ENCODE results near the gene OBSCN.
"Not testable (repeated sequence)": the region's sequence is repeated elsewhere in the genome, so short reads cannot be mapped to it uniquely, and the experiment has no call there.

OBSCN gene

DNA sequence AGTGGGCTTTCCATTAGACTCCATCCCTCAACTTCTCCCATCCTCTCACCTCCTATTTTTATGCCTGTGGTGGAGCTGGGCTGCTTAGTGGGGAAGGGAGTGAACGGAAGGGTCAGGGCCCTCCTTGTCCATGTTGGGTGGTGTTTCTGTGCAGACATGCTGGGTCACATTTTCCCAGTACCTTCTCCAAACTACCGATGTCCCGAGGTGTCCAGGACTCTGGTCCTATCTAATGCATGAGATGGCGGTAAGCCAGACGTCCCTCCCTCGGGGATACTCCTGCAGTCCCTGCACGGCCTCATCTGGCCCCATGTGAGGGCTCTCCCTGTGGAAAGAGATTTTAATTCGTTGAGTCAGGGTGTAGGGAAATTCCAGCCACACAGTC lies 61.0 kb downstream of the OBSCN start:
- no peaks in the 10 kb centered on the region for H3F3A ChIP-seq (ENCODE audit: low read depth)
- no peaks in the 10 kb centered on the region for H3K9me3 ChIP-seq (ENCODE audit: insufficient read depth, low read depth, low read length)
- no peaks in the 10 kb centered on the region for H3K27me3 ChIP-seq (ENCODE audit: insufficient read depth, low read length, poor library complexity, severe bottlenecking)
- H3K4me2 ChIP-seq (ENCODE audit: low read depth, low read length, poor library complexity, severe bottlenecking), result no peak overlapping the region
- no peak overlapping the region for H3K9ac ChIP-seq (ENCODE audit: low read depth, low read length, poor library complexity, severe bottlenecking)
- H2AFZ ChIP-seq (ENCODE audit: low read length), result no peak overlapping the region
- no peaks in the 10 kb centered on the region for H4K20me1 ChIP-seq (ENCODE audit: insufficient read depth, low read length, poor library complexity, severe bottlenecking)
- no peaks in the 10 kb centered on the region for H3K79me2 ChIP-seq (ENCODE audit: insufficient read depth, low read length)
- H3K4me1 ChIP-seq (ENCODE audit: insufficient read depth, low read length, poor library complexity, severe bottlenecking), result no peaks in the 10 kb centered on the region
- TF ChIP-seq, protein P1, sequence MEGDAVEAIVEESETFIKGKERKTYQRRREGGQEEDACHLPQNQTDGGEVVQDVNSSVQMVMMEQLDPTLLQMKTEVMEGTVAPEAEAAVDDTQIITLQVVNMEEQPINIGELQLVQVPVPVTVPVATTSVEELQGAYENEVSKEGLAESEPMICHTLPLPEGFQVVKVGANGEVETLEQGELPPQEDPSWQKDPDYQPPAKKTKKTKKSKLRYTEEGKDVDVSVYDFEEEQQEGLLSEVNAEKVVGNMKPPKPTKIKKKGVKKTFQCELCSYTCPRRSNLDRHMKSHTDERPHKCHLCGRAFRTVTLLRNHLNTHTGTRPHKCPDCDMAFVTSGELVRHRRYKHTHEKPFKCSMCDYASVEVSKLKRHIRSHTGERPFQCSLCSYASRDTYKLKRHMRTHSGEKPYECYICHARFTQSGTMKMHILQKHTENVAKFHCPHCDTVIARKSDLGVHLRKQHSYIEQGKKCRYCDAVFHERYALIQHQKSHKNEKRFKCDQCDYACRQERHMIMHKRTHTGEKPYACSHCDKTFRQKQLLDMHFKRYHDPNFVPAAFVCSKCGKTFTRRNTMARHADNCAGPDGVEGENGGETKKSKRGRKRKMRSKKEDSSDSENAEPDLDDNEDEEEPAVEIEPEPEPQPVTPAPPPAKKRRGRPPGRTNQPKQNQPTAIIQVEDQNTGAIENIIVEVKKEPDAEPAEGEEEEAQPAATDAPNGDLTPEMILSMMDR (conservative IDR thresholded peaks at IDR 0.05; ENCODE audit: low read length), result no peak
- TF ChIP-seq EZH2phosphoT487 (IDR thresholded peaks at IDR 0.05; ENCODE audit: borderline replicate concordance), result no peak
- H3K9me2 ChIP-seq (replicated peaks; ENCODE audit: low read depth, low read length), result no peaks in the 10 kb centered on the region
- no peaks in the 10 kb centered on the region for H3K36me3 ChIP-seq (ENCODE audit: insufficient read depth, low read length)
- H3K4me3 ChIP-seq (ENCODE audit: low read length, poor library complexity, severe bottlenecking), result no peak overlapping the region

DNA sequence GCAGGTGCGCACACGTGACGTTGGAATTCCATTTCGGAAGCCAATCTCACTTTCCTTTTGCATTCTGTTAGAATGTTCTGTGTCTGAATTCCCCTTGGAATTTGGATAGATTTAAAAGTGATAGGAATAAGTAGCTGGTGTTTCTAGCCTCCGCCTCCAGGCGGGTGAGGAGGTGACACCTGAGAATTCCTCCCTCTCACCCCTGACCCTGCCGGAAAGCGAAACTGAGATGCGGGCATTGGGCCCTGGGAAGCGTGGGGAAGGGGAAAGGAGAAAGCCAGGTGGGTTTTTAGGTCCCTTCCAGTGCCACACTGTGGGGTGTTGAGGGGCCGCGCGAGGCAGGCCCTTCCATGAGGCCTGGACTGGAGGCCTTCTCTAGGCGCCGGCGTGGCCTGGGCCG lies 61.6 kb downstream of the OBSCN start:
- H3F3A ChIP-seq (ENCODE audit: low read depth); H2AFZ ChIP-seq (ENCODE audit: low read length); H4K20me1 ChIP-seq (ENCODE audit: insufficient read depth, low read length, poor library complexity, severe bottlenecking); H3K9me2 ChIP-seq (replicated peaks; ENCODE audit: low read depth, low read length); H3K4me1 ChIP-seq (ENCODE audit: insufficient read depth, low read length, poor library complexity, severe bottlenecking); H3K27me3 ChIP-seq (ENCODE audit: insufficient read depth, low read length, poor library complexity, severe bottlenecking); H3K9ac ChIP-seq (ENCODE audit: low read depth, low read length, poor library complexity, severe bottlenecking); H3K4me3 ChIP-seq (ENCODE audit: low read length, poor library complexity, severe bottlenecking); H3K4me2 ChIP-seq (ENCODE audit: low read depth, low read length, poor library complexity, severe bottlenecking); H3K79me2 ChIP-seq (ENCODE audit: insufficient read depth, low read length); H3K9me3 ChIP-seq (ENCODE audit: insufficient read depth, low read depth, low read length); H3K36me3 ChIP-seq (ENCODE audit: insufficient read depth, low read length): not testable (repeated sequence)

DNA sequence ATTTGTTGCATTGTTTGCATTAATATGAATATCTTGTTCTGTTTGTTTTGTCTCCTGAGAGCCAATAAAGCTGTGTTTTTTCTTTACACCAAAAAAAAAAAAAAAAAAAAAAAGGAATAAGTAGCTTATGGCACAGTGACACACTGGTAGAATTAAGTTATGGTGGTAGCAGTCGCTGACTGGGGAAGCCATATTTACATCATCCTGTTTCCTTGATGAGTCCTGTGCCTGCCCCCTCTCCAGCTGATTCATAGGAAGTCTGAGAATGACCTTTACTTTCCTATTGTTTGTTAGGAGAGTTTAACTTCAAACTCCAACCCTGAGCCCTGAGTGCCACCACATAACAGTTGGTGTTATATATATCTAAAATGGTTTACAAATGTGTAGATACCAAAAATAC lies 62.2 kb downstream of the OBSCN start:
- H3K4me3 ChIP-seq (ENCODE audit: low read length, poor library complexity, severe bottlenecking), result no peak overlapping the region
- no peaks in the 10 kb centered on the region for H4K20me1 ChIP-seq (ENCODE audit: insufficient read depth, low read length, poor library complexity, severe bottlenecking)
- no peaks in the 10 kb centered on the region for H3K4me1 ChIP-seq (ENCODE audit: insufficient read depth, low read length, poor library complexity, severe bottlenecking)
- no peaks in the 10 kb centered on the region for H3K9me2 ChIP-seq (replicated peaks; ENCODE audit: low read depth, low read length)
- no peaks in the 10 kb centered on the region for H3K27me3 ChIP-seq (ENCODE audit: insufficient read depth, low read length, poor library complexity, severe bottlenecking)
- H2AFZ ChIP-seq (ENCODE audit: low read length), result no peak overlapping the region
- TF ChIP-seq EZH2phosphoT487 (IDR thresholded peaks at IDR 0.05; ENCODE audit: borderline replicate concordance), result no peak
- TF ChIP-seq, protein P1 (conservative IDR thresholded peaks at IDR 0.05; ENCODE audit: low read length), result no peak
- no peak overlapping the region for H3K9ac ChIP-seq (ENCODE audit: low read depth, low read length, poor library complexity, severe bottlenecking)
- no peak overlapping the region for H3K4me2 ChIP-seq (ENCODE audit: low read depth, low read length, poor library complexity, severe bottlenecking)
- no peaks in the 10 kb centered on the region for H3K79me2 ChIP-seq (ENCODE audit: insufficient read depth, low read length)
- no peaks in the 10 kb centered on the region for H3K9me3 ChIP-seq (ENCODE audit: insufficient read depth, low read depth, low read length)
- H3K36me3 ChIP-seq (ENCODE audit: insufficient read depth, low read length), result no peaks in the 10 kb centered on the region
- H3F3A ChIP-seq (ENCODE audit: low read depth), result no peaks in the 10 kb centered on the region

DNA sequence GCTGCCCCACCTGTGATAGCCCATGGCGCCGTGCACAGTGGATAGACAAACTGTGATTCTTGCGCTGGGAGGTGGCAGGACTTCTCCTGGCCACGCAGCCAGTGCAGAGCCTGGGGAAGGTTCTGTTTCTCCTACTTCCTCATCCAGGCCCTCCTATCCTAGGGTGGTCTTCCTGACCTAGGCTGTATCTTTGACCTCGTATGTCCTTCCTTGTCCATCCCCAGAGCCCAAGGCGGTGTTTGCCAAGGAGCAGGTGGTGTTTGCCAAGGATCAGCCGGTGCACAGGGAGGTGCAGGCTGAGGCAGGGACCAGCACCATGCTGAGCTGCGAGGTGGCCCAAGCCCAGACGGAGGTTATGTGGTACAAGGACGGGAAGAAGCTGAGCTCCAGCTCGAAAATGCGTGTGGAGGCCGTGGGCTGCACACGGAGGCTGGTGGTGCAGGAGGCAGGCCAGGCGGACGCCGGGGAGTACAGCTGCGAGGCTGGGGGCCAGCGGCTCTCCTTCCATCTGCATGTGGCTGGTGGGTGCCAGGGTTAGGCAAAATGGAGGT lies 63.9 kb downstream of the OBSCN start:
- TF ChIP-seq EZH2phosphoT487 (IDR thresholded peaks at IDR 0.05; ENCODE audit: borderline replicate concordance), result no peak
- TF ChIP-seq, protein P1 (conservative IDR thresholded peaks at IDR 0.05; ENCODE audit: low read length), result no peak
- Histone ChIP-seq H3K9me3 (ENCODE audit: insufficient read depth, low read depth, low read length) (no peaks in the 10 kb centered on the region), H3K27me3 (ENCODE audit: insufficient read depth, low read length, poor library complexity, severe bottlenecking) (no peaks in the 10 kb centered on the region), H3K4me1 (ENCODE audit: insufficient read depth, low read length, poor library complexity, severe bottlenecking) (no peaks in the 10 kb centered on the region), H3K36me3 (ENCODE audit: insufficient read depth, low read length) (no peaks in the 10 kb centered on the region), H3K4me2 (ENCODE audit: low read depth, low read length, poor library complexity, severe bottlenecking) (no peak overlapping the region), H2AFZ (ENCODE audit: low read length) (no peak overlapping the region), H3K9ac (ENCODE audit: low read depth, low read length, poor library complexity, severe bottlenecking) (no peak overlapping the region), H3K4me3 (ENCODE audit: low read length, poor library complexity, severe bottlenecking) (no peak overlapping the region), H3F3A (ENCODE audit: low read depth) (no peaks in the 10 kb centered on the region), H3K79me2 (ENCODE audit: insufficient read depth, low read length) (no peaks in the 10 kb centered on the region), H3K9me2 (replicated peaks; ENCODE audit: low read depth, low read length) (no peaks in the 10 kb centered on the region), H4K20me1 (ENCODE audit: insufficient read depth, low read length, poor library complexity, severe bottlenecking) (no peaks in the 10 kb centered on the region)
